Astrocyte (in vitro differentiated cells and primary cell): Measurements from ENCODE around the gene MAS1L. TPM values are rescaled to one million over a fixed set of nuclear protein-coding genes. Genes with fewer than 3 reads are reported as not detected.

Source experiments
- DNase-seq: peaks from one replicate; pipeline ENCODE4 v3.0.0-alpha.2; 2010; ENCODE audit warnings: low read depth
- FAIRE-seq: peaks from 2 replicates; lab custom pipeline; 2011; peaks lifted over from hg19 to GRCh38; lab: Jason Lieb, UNC
- H2AFZ ChIP-seq: 2 replicates; pipeline ENCODE4 v1.6.0; 2012; ENCODE audit warnings: low read depth, low read length, inconsistent platforms
- H3K27ac ChIP-seq: 2 replicates; pipeline ENCODE4 v1.5.1; 2011; ENCODE audit warnings: low read depth, low read length, inconsistent platforms
- H3K27me3 ChIP-seq: 2 replicates; pipeline ENCODE4 v1.6.0; 2011; ENCODE audit warnings: low read length, inconsistent platforms; ENCODE audit not compliant: insufficient read depth
- H3K36me3 ChIP-seq: 2 replicates; pipeline ENCODE4 v1.5.1; 2011; ENCODE audit warnings: low read length, inconsistent platforms; ENCODE audit not compliant: insufficient read depth
- H3K4me1 ChIP-seq: 2 replicates; pipeline ENCODE4 v1.5.1; 2011; ENCODE audit warnings: low read length, inconsistent platforms; ENCODE audit not compliant: insufficient read depth
- H3K4me2 ChIP-seq: 2 replicates; pipeline ENCODE4 v1.6.0; 2012; ENCODE audit warnings: low read length, inconsistent platforms
- H3K4me3 ChIP-seq: 2 replicates; pipeline ENCODE4 v1.5.1; 2011; ENCODE audit warnings: low read depth, mild to moderate bottlenecking, low read length, inconsistent platforms; ENCODE audit not compliant: insufficient read depth
- H3K79me2 ChIP-seq: 2 replicates; pipeline ENCODE4 v1.6.0; 2012; ENCODE audit warnings: mild to moderate bottlenecking, low read length, inconsistent platforms; ENCODE audit not compliant: insufficient read depth
- H3K9ac ChIP-seq: 2 replicates; pipeline ENCODE4 v1.6.0; 2012; ENCODE audit warnings: mild to moderate bottlenecking, low read length, inconsistent platforms
- H3K9me3 ChIP-seq: 2 replicates; pipeline ENCODE4 v1.5.1; 2012; ENCODE audit warnings: low read depth, mild to moderate bottlenecking, low read length, inconsistent platforms; ENCODE audit not compliant: insufficient read depth
- H4K20me1 ChIP-seq: 2 replicates; pipeline ENCODE4 v1.6.0; 2012; ENCODE audit warnings: low read length, inconsistent platforms; ENCODE audit not compliant: insufficient read depth
- H3K27ac Mint-ChIP-seq: one replicate; pipeline ENCODE4 v1.8.0; 2021; ENCODE audit warnings: mild to moderate bottlenecking, mixed read lengths; ENCODE audit not compliant: unreplicated experiment
- H3K27me3 Mint-ChIP-seq: one replicate; pipeline ENCODE4 v1.8.0; 2021; ENCODE audit warnings: low read depth, mixed read lengths; ENCODE audit not compliant: unreplicated experiment
- H3K36me3 Mint-ChIP-seq: one replicate; pipeline ENCODE4 v1.8.0; 2021; ENCODE audit warnings: low read depth, mixed read lengths; ENCODE audit not compliant: unreplicated experiment
- H3K4me1 Mint-ChIP-seq: one replicate; pipeline ENCODE4 v1.8.0; 2021; ENCODE audit warnings: low read depth, mixed read lengths; ENCODE audit not compliant: unreplicated experiment
- H3K4me3 Mint-ChIP-seq: one replicate; pipeline ENCODE4 v1.8.0; 2021; ENCODE audit warnings: mild to moderate bottlenecking, moderate library complexity, mixed read lengths; ENCODE audit not compliant: unreplicated experiment
- H3K9me3 Mint-ChIP-seq: one replicate; pipeline ENCODE4 v1.8.0; 2021; ENCODE audit warnings: mild to moderate bottlenecking, mixed read lengths; ENCODE audit not compliant: unreplicated experiment
- CTCF ChIP-seq: IDR thresholded peaks from 2 replicates; pipeline ENCODE4 v1.5.1; 2011; ENCODE audit warnings: low read depth, mild to moderate bottlenecking, inconsistent platforms, low read length, moderate library complexity; ENCODE audit not compliant: insufficient read depth
- EZH2 ChIP-seq: IDR thresholded peaks from 2 replicates; pipeline ENCODE4 v1.6.1; 2012; ENCODE audit warnings: mild to moderate bottlenecking, low read length, inconsistent platforms; ENCODE audit not compliant: insufficient read depth
- total RNA-seq: library from RNA; stranded (reverse); gene quantifications from 2 replicates; pipeline ENCODE4 v1.2.1, GENCODE V29; 2021

Gene MAS1L
- total RNA-seq, 1 donor from 2014 or later = not detected

- no peak overlapping the region for H2AFZ ChIP-seq
- H3K27ac Mint-ChIP-seq = no peak overlapping the region
- TF ChIP-seq EZH2 (no peak), CTCF (no peak)
These were observed 18.8 kb upstream of the MAS1L start for GRCh38 chr6:29506446-29507067.

GRCh38 chr6:29505808-29506207 lies 18.1 kb upstream of the MAS1L start:
- Histone ChIP-seq H3K36me3 (no peaks in the 10 kb centered on the region), H3K9ac (no peak overlapping the region), H3K27me3 (no peaks in the 10 kb centered on the region), H3K27ac (no peak overlapping the region), H3K4me1 (peaks cover 12% of the 10 kb centered on the region), H3K79me2 (no peaks in the 10 kb centered on the region), H2AFZ (no peak overlapping the region), H4K20me1 (no peaks in the 10 kb centered on the region), H3K4me3 (no peak overlapping the region), H3K9me3 (peaks cover 6% of the 10 kb centered on the region), H3K4me2 (no peak overlapping the region)
- Mint-ChIP-seq H3K27ac (peak overlapping the region; percentile 58), H3K27me3 (peaks cover 10% of the 10 kb centered on the region), H3K36me3 (peaks cover 2% of the 10 kb centered on the region), H3K9me3 (peaks cover 9% of the 10 kb centered on the region), H3K4me1 (peaks cover 18% of the 10 kb centered on the region), H3K4me3 (no peak overlapping the region)
- TF ChIP-seq EZH2 (no peak), CTCF (no peak)
- no peak for FAIRE-seq
- DNase-seq = no peak

More at GRCh38 chr6:29506446-29507067, 18.8 kb upstream of the MAS1L start:
- H3K27me3 ChIP-seq = no peaks in the 10 kb centered on the region
- H3K79me2 ChIP-seq = no peaks in the 10 kb centered on the region
- peaks cover 6% of the 10 kb centered on the region for H3K9me3 ChIP-seq
- Mint-ChIP-seq H3K36me3 (peaks cover 2% of the 10 kb centered on the region), H3K27me3 (peaks cover 10% of the 10 kb centered on the region), H3K4me3 (no peak overlapping the region), H3K9me3 (peaks cover 9% of the 10 kb centered on the region), H3K4me1 (peaks cover 20% of the 10 kb centered on the region)
- H3K27ac ChIP-seq = no peak overlapping the region
- H3K36me3 ChIP-seq = no peaks in the 10 kb centered on the region
- H4K20me1 ChIP-seq = no peaks in the 10 kb centered on the region
- H3K4me1 ChIP-seq = peaks cover 12% of the 10 kb centered on the region
- FAIRE-seq (no peak), DNase-seq (no peak)
- no peak overlapping the region for H3K4me2 ChIP-seq
- no peak overlapping the region for H3K9ac ChIP-seq
- H3K4me3 ChIP-seq = no peak overlapping the region

GRCh38 chr6:29504961-29505360 lies 17.2 kb upstream of the MAS1L start:
- no peak for TF ChIP-seq EZH2
- no peak for TF ChIP-seq CTCF
- no peak for DNase-seq

More at GRCh38 chr6:29504961-29505360, 17.2 kb upstream of the MAS1L start:
- H3K4me1 ChIP-seq = peaks cover 12% of the 10 kb centered on the region
- no peaks in the 10 kb centered on the region for H4K20me1 ChIP-seq
- Mint-ChIP-seq H3K9me3 (peaks cover 6% of the 10 kb centered on the region), H3K4me1 (peaks cover 13% of the 10 kb centered on the region), H3K4me3 (no peak overlapping the region), H3K36me3 (peaks cover 2% of the 10 kb centered on the region), H3K27me3 (peaks cover 10% of the 10 kb centered on the region), H3K27ac (no peak overlapping the region)
- FAIRE-seq = no peak
- H3K4me3 ChIP-seq = no peak overlapping the region
- no peak overlapping the region for H3K9ac ChIP-seq
- no peak overlapping the region for H2AFZ ChIP-seq
- no peak overlapping the region for H3K27ac ChIP-seq
- peaks cover 6% of the 10 kb centered on the region for H3K9me3 ChIP-seq
- no peak overlapping the region for H3K4me2 ChIP-seq
- H3K79me2 ChIP-seq = no peaks in the 10 kb centered on the region
- no peaks in the 10 kb centered on the region for H3K27me3 ChIP-seq
- no peaks in the 10 kb centered on the region for H3K36me3 ChIP-seq
